Activated T-cell treated with anti-CD3 and anti-CD28 coated beads, Interleukin-2, amount 50 U/mL, for 4 hours (primary cell): ENCODE results near the gene CDC42BPB. TPM values are rescaled to one million over a fixed set of nuclear protein-coding genes. Genes with fewer than 3 reads are reported as not detected.

Experiments
- ATAC-seq, 2 donors: fragments of 200-7000 bp; cut with Tn5 transposase; one replicate each; pipeline ENCODE4 v1.10.0; 2021
- DNase-seq: peaks from one replicate; pipeline ENCODE4 v3.0.0-alpha.2; 2020
- H3K27me3 Mint-ChIP-seq: one replicate; pipeline ENCODE4 v1.8.0; 2021; ENCODE audit warnings: low read depth, mixed read lengths
- H3K36me3 Mint-ChIP-seq: one replicate; pipeline ENCODE4 v1.8.0; 2022; ENCODE audit warnings: mixed read lengths; ENCODE audit not compliant: insufficient read depth
- H3K4me1 Mint-ChIP-seq: one replicate; pipeline ENCODE4 v1.8.0; 2021; ENCODE audit warnings: low read depth, mixed read lengths
- H3K4me3 Mint-ChIP-seq: one replicate; pipeline ENCODE4 v1.8.0; 2021; ENCODE audit warnings: mild to moderate bottlenecking, moderate library complexity, mixed read lengths
- H3K9me3 Mint-ChIP-seq: one replicate; pipeline ENCODE4 v1.8.0; 2021; ENCODE audit warnings: mixed read lengths
- total RNA-seq, 3 donors: library from RNA; stranded (reverse); gene quantifications; one replicate each; pipeline ENCODE4 v1.2.1, GENCODE V29; 2021

CDC42BPB gene
- total RNA-seq, 3 donors from 2014 or later = 2.8 to 6.6 (median 5.1) TPM

DNA sequence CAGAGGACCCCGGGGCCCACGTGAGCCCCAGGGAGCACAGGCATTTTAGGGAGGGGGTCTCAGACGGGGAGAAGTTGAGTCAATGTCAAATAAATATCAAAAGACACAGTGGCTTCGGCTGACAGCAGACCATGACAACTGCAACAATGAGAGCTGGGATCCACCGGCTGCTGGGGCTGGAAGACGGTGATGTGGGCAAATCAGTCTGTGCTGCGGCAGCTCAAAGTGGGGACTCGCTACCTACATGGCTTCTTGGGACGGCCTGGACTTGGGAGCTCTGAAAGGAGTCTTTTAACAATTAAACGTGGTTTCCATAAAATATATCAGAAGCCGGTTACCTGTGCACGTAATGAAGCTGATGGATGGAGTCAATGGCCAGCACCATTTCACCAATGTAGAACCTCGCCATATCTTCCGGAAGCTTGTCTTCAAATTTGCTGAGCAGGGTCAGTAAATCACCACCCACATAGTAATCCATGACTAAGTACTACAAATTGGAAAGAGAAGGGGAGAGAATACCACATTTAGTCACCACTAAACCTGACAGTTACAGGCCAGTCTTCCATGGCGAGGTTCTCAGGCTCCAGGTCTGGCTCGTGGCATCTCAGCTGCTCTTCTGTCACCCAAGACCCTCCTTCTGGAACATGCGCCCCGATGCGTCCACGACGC is 58.0 kb downstream of the CDC42BPB start:
- H3K9me3 Mint-ChIP-seq = no peaks in the 10 kb centered on the region
- H3K4me3 Mint-ChIP-seq = no peak overlapping the region
- peaks cover 4% of the 10 kb centered on the region for H3K36me3 Mint-ChIP-seq
- no peaks in the 10 kb centered on the region for H3K4me1 Mint-ChIP-seq
- no peaks in the 10 kb centered on the region for H3K27me3 Mint-ChIP-seq
- no peak for DNase-seq
- ATAC-seq = no peak

- Mint-ChIP-seq H3K9me3 (no peaks in the 10 kb centered on the region), H3K27me3 (no peaks in the 10 kb centered on the region)
Measured at GRCh38 chr14:102998393-102998792, 59.0 kb downstream of the CDC42BPB start.

DNA sequence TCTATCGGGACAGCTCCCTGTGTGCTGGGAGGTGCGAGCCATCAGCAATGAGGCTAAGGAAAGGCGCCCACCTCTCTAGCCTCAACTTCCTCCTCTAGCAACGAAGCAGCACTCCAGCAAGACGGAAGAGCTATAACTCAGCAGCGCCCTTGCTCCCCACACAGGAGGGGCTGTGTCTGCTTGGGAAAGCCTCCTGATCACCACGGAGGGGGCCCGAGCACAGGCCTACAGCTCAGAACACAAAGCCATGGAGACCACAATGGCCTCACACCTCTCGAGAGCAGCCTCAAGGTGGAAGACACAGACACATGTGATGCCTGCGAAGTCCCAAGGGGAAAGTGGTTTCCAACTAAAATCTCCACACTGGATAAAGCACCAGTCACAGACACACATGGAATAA is 60.4 kb downstream of the CDC42BPB start:
- peaks cover 4% of the 10 kb centered on the region for H3K36me3 Mint-ChIP-seq
- no peaks in the 10 kb centered on the region for H3K9me3 Mint-ChIP-seq
- DNase-seq (no peak), ATAC-seq (no peak)
- no peaks in the 10 kb centered on the region for H3K27me3 Mint-ChIP-seq
- H3K4me3 Mint-ChIP-seq = no peak overlapping the region
- no peaks in the 10 kb centered on the region for H3K4me1 Mint-ChIP-seq

More at GRCh38 chr14:102998393-102998792, 59.0 kb downstream of the CDC42BPB start:
- Mint-ChIP-seq H3K4me3 (no peak overlapping the region), H3K4me1 (no peaks in the 10 kb centered on the region), H3K36me3 (peaks cover 4% of the 10 kb centered on the region)
- ATAC-seq = no peak
- no peak for DNase-seq

GRCh38 chr14:102994689-102995088 is 62.7 kb downstream of the CDC42BPB start:
- H3K9me3 Mint-ChIP-seq = no peaks in the 10 kb centered on the region
- ATAC-seq (no peak), DNase-seq (no peak)
- H3K4me1 Mint-ChIP-seq = no peaks in the 10 kb centered on the region
- H3K36me3 Mint-ChIP-seq = peaks cover 12% of the 10 kb centered on the region
- H3K27me3 Mint-ChIP-seq = no peaks in the 10 kb centered on the region
- H3K4me3 Mint-ChIP-seq = no peak overlapping the region

GRCh38 chr14:102993523-102993922 is 63.8 kb downstream of the CDC42BPB start:
- Mint-ChIP-seq H3K27me3 (no peaks in the 10 kb centered on the region), H3K36me3 (peaks cover 10% of the 10 kb centered on the region), H3K4me3 (no peak overlapping the region), H3K9me3 (peaks cover under 1% of the 10 kb centered on the region), H3K4me1 (no peaks in the 10 kb centered on the region)
- ATAC-seq = no peak
- DNase-seq = no peak

DNA sequence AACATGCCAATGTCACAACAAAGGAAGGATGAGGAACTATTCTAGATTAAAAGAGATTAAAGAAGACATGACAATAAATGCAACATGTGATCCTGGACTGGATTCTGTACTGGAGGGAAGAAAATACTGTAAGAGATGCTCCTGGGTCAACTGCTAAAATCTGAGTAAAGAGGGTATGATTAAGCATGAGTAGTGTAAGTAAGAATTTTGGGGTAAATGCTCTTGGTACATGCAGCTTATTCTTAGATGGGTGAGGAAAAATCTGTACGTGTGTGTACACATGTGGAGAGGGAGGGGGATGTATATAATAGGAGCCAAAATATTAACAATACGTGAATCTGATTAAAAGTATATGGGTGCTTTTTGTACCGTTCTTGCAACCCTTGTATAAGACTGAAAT is 66.0 kb downstream of the CDC42BPB start:
- no peak for ATAC-seq

GRCh38 chr14:102988054-102988453 is 69.3 kb downstream of the CDC42BPB start:
- H3K4me3 Mint-ChIP-seq = no peak overlapping the region
- DNase-seq = no peak
- H3K36me3 Mint-ChIP-seq = peaks cover 28% of the 10 kb centered on the region
- peaks cover 14% of the 10 kb centered on the region for H3K9me3 Mint-ChIP-seq
- no peaks in the 10 kb centered on the region for H3K4me1 Mint-ChIP-seq
- ATAC-seq = no peak
- no peaks in the 10 kb centered on the region for H3K27me3 Mint-ChIP-seq

More for the DNA sequence above, 66.0 kb downstream of the CDC42BPB start:
- Mint-ChIP-seq H3K4me1 (no peaks in the 10 kb centered on the region), H3K9me3 (peaks cover 14% of the 10 kb centered on the region), H3K36me3 (peaks cover 23% of the 10 kb centered on the region), H3K4me3 (no peak overlapping the region), H3K27me3 (no peaks in the 10 kb centered on the region)
- DNase-seq = no peak

DNA sequence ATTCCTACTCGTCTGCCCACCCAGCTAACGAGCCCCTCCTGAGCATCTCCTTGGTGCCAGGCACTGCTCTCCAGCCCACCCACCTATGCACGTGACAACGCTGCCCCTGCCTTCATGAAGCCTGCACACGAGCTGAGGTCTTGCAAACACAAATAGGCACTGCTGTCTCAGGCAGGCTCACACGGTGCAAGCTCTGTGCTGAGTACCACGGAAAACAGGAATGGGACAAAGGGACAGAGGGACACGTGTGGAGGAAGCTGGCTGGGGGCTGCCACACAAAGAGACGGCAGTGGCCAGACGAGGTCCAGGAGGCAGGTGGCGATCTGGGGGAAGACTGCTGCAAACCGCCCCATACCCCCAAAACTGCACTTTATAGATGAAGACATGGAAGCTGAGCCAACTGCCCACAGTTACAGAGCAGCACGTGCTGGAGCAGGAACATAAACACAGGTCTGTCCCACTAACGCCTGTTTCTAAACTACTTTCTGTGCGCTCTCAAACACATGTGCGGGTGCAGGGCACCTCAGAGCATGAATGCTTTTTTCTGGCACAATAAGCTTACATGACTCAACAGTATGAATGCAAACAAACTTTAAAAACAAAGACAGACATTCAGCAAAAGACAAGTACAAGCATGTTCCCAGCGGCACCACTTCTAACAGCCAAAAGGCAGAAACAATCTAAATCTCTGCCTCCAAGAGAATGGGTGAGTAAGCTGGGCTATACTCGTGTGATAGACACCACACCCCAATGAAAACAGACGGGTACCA is 70.4 kb downstream of the CDC42BPB start:
- peaks cover 14% of the 10 kb centered on the region for H3K9me3 Mint-ChIP-seq
- no peaks in the 10 kb centered on the region for H3K4me1 Mint-ChIP-seq
- ATAC-seq (no peak), DNase-seq (no peak)
- no peak overlapping the region for H3K4me3 Mint-ChIP-seq
- H3K36me3 Mint-ChIP-seq = peaks cover 28% of the 10 kb centered on the region
- H3K27me3 Mint-ChIP-seq = no peaks in the 10 kb centered on the region

GRCh38 chr14:102985665-102986064 is 71.7 kb downstream of the CDC42BPB start:
- no peak overlapping the region for H3K4me3 Mint-ChIP-seq
- no peaks in the 10 kb centered on the region for H3K4me1 Mint-ChIP-seq
- no peak for DNase-seq
- peaks cover 14% of the 10 kb centered on the region for H3K9me3 Mint-ChIP-seq
- peaks cover 29% of the 10 kb centered on the region for H3K36me3 Mint-ChIP-seq
- no peaks in the 10 kb centered on the region for H3K27me3 Mint-ChIP-seq
- ATAC-seq = no peak

DNA sequence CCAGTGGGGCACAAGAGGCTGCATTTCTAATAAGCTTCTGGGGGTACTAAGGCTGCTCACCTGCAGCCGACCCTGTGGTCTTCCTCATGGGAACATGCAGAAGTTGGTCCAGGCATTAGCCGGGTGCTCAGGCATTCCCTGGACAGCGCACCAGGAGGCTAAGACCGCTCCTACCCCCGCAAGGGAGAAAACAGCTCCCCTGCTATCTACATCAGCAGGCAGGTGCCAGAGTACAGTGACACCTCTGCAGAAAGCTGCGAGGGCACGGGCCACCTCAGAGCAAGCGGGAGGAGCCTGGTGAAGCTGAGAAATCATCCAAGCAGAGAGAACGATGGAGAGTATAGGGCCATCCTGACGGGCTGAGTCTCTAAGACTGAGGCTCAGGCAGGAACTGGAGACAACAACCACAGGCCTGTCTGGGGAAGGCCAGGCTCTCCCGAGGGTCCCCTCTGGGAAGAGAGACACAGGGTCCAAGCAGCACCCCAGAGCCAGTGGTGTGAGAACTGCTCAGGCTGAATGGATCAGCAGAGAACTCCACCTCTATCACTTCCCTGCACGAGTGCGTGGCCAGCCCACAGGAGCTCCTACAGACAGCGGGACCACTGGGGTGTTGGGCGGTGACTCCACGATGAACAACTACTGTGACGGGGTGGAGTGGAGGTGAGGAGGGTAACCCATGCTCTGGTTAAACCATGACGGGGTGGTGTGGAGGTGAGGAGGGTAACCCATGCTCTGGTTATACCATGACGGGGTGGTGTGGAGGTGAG is 72.8 kb downstream of the CDC42BPB start:
- Mint-ChIP-seq H3K9me3 (peaks cover 14% of the 10 kb centered on the region), H3K36me3 (peaks cover 22% of the 10 kb centered on the region), H3K27me3 (no peaks in the 10 kb centered on the region), H3K4me3 (no peak overlapping the region), H3K4me1 (no peaks in the 10 kb centered on the region)
- DNase-seq = no peak
- no peak for ATAC-seq

GRCh38 chr14:102983496-102983895 is 73.9 kb downstream of the CDC42BPB start:
- no peaks in the 10 kb centered on the region for H3K27me3 Mint-ChIP-seq
- H3K9me3 Mint-ChIP-seq = peaks cover 13% of the 10 kb centered on the region
- ATAC-seq = no peak
- no peak for DNase-seq
- H3K4me1 Mint-ChIP-seq = no peaks in the 10 kb centered on the region
- H3K36me3 Mint-ChIP-seq = peaks cover 20% of the 10 kb centered on the region
- no peak overlapping the region for H3K4me3 Mint-ChIP-seq

DNA sequence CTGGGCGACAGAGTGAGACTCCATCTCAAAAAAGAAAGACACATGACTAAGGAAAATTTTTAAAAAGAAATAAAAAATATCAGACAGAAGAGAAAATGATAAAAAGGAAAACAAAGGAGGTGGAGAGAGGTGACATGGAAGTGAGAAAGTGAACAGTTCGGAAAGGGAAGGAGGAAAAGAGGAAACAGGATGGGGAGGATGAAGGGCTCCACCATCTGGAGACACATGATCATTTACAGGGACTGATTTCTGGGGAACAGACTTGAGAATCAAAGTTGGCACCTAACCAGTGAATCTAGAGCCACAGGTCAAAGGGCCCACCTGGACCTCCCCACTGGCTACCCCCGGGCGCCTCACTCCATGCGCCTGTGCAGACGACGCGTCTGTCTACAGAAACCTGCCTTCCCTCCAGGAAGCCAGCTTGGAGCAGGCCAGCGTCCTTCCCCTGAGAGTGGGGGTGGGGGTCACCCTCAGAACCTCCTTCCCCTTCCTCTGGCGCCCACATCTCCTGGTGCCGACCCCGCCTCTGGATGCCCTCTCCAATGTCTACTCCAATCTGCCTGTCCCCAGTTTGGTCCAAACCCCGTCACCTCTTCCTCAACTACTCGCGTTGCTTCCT is 74.4 kb downstream of the CDC42BPB start:
- ATAC-seq (no peak), DNase-seq (no peak)
- Mint-ChIP-seq H3K4me1 (no peaks in the 10 kb centered on the region), H3K27me3 (no peaks in the 10 kb centered on the region), H3K4me3 (no peak overlapping the region), H3K36me3 (peaks cover 17% of the 10 kb centered on the region), H3K9me3 (peaks cover 8% of the 10 kb centered on the region)

GRCh38 chr14:102980409-102980810 is 76.9 kb downstream of the CDC42BPB start:
- H3K4me3 Mint-ChIP-seq = no peak overlapping the region
- no peak for DNase-seq
- peaks cover 10% of the 10 kb centered on the region for H3K36me3 Mint-ChIP-seq
- no peaks in the 10 kb centered on the region for H3K27me3 Mint-ChIP-seq
- H3K4me1 Mint-ChIP-seq = no peaks in the 10 kb centered on the region
- no peak for ATAC-seq
- H3K9me3 Mint-ChIP-seq = no peaks in the 10 kb centered on the region

DNA sequence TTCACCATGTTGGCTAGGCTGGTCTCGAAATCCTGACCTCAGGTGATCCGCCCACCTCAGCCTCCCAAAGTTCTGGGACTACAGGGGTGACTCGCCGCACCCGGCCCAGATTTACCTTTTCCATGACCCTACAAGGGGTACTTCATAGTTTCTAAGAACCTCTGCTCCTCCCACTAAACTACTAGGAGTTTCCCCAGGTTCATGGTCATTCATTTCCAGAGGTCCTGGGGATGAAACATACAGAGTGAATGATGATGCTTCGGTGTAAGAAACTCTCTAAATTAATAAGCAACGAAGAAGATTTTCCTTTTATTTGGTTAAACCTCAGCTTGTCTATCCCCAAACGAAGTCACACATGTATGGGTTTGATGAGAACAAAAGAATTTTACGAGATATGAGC is 77.9 kb downstream of the CDC42BPB start:
- Mint-ChIP-seq H3K36me3 (peaks cover 6% of the 10 kb centered on the region), H3K27me3 (no peaks in the 10 kb centered on the region), H3K4me1 (no peaks in the 10 kb centered on the region), H3K9me3 (no peaks in the 10 kb centered on the region), H3K4me3 (no peak overlapping the region)
- ATAC-seq (no peak), DNase-seq (no peak)
